Measurements from ENCODE around the gene SLN.

Gene SLN

DNA sequence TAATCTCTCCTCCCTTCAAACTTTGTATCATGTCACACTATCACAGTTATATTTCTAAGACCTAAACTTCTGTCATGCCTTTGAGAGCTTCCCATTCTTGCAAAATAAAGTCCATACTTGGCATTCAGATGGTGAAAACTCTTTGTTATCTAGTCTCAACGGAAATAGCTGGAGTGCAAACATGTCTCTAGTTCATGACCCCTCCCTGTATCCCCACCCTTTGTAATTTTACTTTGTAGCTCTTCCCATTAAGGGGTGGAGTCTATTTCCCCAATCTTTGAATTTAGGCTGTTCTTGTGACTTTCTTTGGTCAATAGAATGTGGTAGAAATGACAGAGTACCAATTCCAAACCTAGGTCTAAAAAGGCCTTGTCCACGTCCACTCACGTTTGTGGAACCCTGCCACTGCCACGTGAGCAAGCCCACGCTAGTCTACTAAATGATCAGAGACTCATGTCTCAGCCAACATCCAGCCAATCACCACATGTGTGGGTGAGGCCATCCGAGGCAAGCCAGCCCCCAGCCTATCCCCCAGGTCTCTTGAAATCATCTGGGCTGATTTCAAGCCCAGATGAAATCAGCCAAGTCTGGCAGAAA, 23.4 kb downstream of the SLN start:
- DNase-seq, result no peak

- no peak for DNase-seq
Measured at GRCh38 chr11:107683807-107684206, 28.0 kb downstream of the SLN start.

GRCh38 chr11:107683061-107683460, 28.8 kb downstream of the SLN start:
- DNase-seq, result no peak

DNA sequence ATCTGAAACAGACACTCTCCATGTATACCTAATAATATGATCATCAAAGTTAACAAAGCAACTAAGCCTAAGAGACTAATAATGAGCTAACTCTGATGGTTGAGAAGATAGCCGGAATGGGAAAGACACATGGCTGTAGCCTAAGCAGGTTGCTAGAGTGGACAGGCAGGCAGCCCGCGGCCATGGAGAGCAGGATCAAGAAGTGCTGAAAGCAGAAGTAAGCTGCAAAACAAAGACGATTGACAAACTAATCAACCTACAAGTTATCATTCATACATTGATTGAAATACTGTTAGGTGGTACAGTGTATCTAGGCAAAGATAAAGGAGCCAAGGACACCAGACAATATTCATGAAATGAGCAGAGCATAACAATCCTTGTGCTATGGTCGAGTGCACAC, 29.3 kb downstream of the SLN start:
- no peak for DNase-seq

- DNase-seq, result no peak
Measured at GRCh38 chr11:107682171-107682570, 29.7 kb downstream of the SLN start.

DNA sequence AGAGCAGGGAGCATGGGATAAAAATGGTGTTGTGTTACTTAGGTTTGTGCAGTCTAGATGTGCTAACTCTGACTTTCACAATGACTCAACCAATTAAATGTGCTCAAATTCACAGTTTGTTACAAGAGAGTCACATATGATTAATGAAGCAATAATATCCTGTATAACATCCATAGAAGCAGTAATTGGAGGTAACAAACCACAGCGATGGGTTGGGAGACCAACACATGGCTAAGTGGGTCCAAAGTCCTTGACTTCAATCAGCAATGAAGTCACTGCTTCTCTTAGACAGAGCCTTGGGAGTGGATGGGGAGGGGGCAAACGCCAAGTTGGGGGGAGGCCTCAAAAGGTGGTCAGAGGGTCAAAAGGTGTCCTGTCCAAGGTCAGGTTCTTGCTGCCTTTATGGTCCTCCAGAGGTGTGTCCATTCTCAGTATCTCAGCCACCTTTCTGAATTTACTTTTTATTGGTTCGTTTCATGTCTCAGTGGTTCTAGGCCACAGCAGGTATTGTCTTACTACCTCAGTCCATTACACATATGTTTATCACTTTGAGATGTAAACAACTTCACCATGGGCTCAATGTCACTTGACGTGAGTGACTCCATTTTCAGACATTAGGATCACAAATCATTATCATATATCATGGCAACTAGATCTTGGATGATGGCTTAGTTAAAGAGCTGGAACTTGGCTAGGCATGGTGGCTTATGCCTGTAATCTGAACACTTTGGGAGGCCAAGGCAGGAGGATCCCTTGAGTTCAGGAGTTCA, 32.4 kb downstream of the SLN start:
- DNase-seq, result no peak

DNA sequence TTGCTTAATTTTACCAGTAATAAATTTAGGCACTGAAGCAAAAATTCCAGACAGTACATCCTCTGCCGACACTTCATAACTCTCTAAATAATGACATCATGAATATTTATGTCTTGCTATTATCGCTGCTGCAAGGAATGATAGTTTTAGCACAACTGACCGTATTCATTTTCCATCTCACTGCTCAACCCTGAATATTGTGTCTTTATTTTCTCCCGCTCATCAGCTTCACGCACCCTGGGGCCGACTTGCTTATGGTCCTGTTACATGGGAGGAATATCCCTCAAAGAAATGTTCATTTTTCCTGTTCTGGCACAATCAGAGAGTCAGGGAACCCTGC, 33.3 kb downstream of the SLN start:
- DNase-seq, result no peak

DNA sequence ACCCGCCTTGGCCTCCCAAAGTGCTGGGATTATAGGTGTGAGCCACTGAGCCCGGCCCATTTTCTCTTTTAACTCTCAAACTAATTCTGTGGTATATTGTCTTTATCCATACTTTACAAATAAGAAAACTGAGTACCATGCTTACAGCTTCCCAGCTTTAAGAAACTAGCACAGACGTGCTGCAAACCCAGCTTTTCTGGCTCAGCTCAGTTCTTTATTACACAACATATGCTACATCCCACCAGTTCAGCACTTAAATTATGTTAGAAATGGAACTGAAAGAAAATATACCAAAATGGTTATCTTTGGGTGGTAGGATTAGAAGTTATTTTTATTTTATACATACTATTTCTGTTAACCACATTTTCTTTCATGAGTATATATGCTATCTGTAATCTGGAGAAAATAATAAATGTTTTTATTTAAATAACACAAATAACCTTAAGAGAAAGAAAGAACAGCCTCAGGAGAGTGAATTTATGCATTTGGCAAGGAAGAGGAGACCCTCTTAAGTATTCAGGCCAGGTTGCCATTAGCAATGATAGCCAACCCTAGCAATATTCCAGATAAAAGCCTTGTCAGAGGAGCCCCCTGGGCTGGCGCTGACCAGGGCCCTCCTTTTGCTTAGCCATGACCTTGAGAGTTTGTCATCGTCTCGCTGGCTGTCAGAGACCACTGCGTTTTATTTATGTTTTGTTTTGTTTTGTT, 33.8 kb downstream of the SLN start:
- DNase-seq, result no peak

- no peak for DNase-seq
Measured at GRCh38 chr11:107676336-107677057, 35.4 kb downstream of the SLN start.

GRCh38 chr11:107675902-107676301, 36.0 kb downstream of the SLN start:
- no peak for DNase-seq

- no peak for DNase-seq
Measured at GRCh38 chr11:107669893-107670601, 41.8 kb downstream of the SLN start.

DNA sequence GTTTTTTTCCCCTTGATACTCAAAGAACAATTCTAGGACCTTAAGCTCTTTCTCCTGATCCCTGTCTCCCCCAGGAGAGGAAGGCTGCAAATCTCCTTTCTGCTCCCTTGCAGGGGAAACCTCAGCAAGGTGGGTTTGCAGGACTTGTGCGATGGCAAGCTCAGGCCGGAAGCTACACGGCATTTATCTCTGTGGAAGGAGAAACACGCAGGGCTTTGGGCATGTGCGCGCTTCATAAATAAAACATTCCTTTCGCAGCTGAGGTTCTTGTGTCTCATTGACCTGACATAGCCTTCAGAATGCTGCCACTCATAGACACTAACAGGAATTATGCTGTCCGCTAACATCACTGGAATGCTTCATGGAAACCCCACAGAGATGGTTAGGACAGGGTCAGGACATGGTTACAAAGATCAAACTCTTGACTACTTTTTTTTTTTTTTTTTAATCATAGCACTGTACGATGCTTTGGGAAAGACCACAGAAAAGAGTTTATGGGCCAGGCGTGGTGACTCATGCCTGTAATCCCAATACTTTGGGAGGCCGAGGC, 42.6 kb downstream of the SLN start:
- no peak for DNase-seq

DNA sequence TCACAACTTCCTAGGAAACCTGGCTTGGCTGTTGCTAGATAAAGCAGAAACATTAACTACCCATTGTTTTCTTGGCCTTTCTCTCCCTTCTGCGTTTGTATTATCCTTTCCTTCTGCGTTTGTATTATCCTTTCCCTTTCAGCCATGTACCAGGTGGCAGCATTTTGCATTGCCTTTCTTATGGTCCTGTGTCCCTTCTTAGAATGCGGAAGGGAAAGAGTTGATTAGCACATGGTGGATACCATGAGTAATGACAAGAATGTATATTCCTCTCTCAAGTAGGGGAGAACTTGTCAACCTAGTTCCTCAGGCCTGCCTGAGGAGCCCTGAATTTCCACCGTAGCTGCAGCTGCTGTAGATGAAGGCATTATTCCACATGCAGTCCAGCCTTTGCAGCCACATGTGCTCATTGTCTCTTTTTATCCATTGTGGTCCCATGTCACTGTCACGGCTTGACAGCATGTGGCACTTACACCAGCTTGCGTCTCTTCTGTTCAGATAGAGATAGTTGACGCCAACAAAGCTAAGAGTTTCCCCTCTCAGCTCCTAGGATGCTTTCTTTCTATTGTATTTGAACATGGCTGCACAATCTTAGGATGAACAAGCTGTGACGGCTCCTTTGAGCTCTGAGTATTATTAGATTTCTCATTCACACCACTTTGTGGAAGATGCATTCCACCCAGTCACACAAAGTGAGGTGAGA, 44.8 kb downstream of the SLN start:
- DNase-seq, result no peak

DNA sequence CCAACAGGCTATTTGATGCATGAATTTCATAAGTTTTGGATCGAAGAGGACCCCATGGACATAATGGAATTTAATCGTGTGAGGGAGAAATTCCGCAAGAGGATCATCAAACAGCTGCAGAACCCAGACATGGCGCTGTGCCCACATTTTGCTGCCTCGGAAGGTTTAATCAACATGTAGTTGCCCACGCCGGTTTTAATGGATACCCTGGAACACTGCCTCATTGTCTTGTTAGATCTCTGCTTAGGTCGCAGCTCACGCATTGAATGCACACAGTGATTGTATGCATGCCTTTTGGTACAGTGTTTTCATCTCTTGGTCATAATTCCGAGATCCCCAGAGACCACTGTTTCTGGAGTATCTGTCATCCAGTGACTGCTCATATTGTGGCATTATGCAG, 46.8 kb downstream of the SLN start:
- DNase-seq, result peak in 3 of 56 donors; percentile 8 to 16 (median 11)

- no peak for DNase-seq
Measured at GRCh38 chr11:107661656-107662055, 50.2 kb downstream of the SLN start.

- DNase-seq, result no peak
Measured at GRCh38 chr11:107660066-107660465, 51.8 kb downstream of the SLN start.

- DNase-seq, result no peak
Measured at GRCh38 chr11:107659310-107659709, 52.5 kb downstream of the SLN start.
